SK-N-SH (cell line): ENCODE measurements around the gene TFF3.

Experiments
- CTCF ChIP-seq: fragments of 200-600 bp; sonication (generic); IDR thresholded peaks from 2 replicates; pipeline ENCODE4 v1.6.1; 2017; ENCODE audit warnings: antibody characterized with exemption, mild to moderate bottlenecking, moderate library complexity
- RAD21 ChIP-seq: IDR thresholded peaks from 2 replicates; pipeline ENCODE4 v1.6.1; 2012; ENCODE audit warnings: mild to moderate bottlenecking, low read length

- TF ChIP-seq CTCF (no peak), RAD21 (no peak)
Observed at GRCh38 chr21:42338729-42339715, 23.8 kb upstream of the TFF3 start.
